DMS 273 (cell line): Measurements from ENCODE around the gene SLC6A15.

Experiments
- DNase-seq: peaks from one replicate; lab custom pipeline; 2025; ENCODE audit not compliant: unreplicated experiment; lab: John Stamatoyannopoulos, UW

Gene SLC6A15

GRCh38 chr12:84810611-84811010 lies 102.0 kb downstream of the SLC6A15 start:
- no peak for DNase-seq
